ENCODE data around the gene RNF169. TPM values are rescaled to one million over a fixed set of nuclear protein-coding genes. Genes with fewer than 3 reads are reported as not detected.

The RNF169 gene
- total and polyA plus RNA-seq, 2 of the 4 experiments (the other 2 are of a cell fraction) = 3.6 to 23.3 TPM

DNA sequence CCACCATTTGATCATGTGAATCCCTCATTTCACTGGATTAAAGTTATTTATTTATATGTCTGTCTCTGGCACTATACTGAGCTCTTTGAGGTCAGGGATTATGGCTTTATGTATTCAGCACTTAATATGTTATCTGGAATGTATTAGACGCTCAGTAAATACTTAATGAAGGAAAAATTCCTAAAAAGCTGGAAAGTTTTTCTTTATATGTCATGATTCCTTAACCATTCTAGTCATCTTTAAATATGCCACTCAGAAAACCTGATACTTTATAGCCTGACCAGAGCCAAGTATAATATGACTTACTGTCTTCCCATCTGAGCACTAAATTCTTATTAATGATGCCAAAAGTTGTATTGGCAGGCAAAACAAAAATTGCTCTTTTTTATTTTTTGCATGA lies 27.1 kb downstream of the RNF169 start:
- dilution Hi-C loops (cut with HindIII; ENCODE audit: low sequenced_read_pairs, unreplicated experiment) = no loop called here
- CTCF ChIA-PET = interaction anchor here (0.6 to 0.7 kb wide), 3 partner anchors 36 to 1942 kb away, joined by 4 to 5 read pairs (median 4); no protein-coding TSS in a partner anchor
- H3K56ac ChIP-seq (ENCODE audit: extremely low read depth, insufficient read depth, low read length) = no peak overlapping the region
- H3K9me3 ChIP-seq (ENCODE audit: control insufficient read depth, insufficient read depth, low read length) = no peaks in the 10 kb centered on the region
- H4K91ac ChIP-seq (ENCODE audit: insufficient read depth, low read depth, low read length) = no peak overlapping the region
- DNase-seq = no peak
- no peak overlapping the region for H2BK120ac ChIP-seq (ENCODE audit: low read depth, low read length)
- no peak overlapping the region for H4K5ac ChIP-seq (ENCODE audit: low read depth, low read length)
- in situ Hi-C loops (cut with MboI; ENCODE audit: low sequenced_read_pairs) = no loop called here
- H2BK15ac ChIP-seq (ENCODE audit: low read depth, low read length) = no peak overlapping the region
- no peak overlapping the region for H3K23ac ChIP-seq (ENCODE audit: low read depth, low read length)
- H3K4ac ChIP-seq (ENCODE audit: low read depth, low read length) = no peak overlapping the region
- POLR2A ChIA-PET (ENCODE audit: unreplicated experiment) = no interaction called here
- peaks cover 16% of the 10 kb centered on the region for H3K9me1 ChIP-seq (ENCODE audit: insufficient read depth, low read length)
- H3K18ac ChIP-seq (ENCODE audit: low read depth, low read length) = no peak overlapping the region
- no peak overlapping the region for H2BK5ac ChIP-seq (ENCODE audit: low read depth, low read length, poor library complexity, severe bottlenecking)
- no TSS peak for BruUV-seq (replicated peaks)
- H3K79me1 ChIP-seq (ENCODE audit: low read depth in 1 of 2, low read length in 2 of 2) = peaks cover 49 to 79% of the 10 kb centered on the region in 2 experiments
- no peak for ATAC-seq (ENCODE audit: low read depth)
- H3K27ac ChIP-seq (ENCODE audit: insufficient read depth, low read length) = no peak overlapping the region
- no peak overlapping the region for H4K8ac ChIP-seq (ENCODE audit: low read depth in 2 of 2, low read length in 2 of 2)
- H2AK9ac ChIP-seq (replicated peaks; ENCODE audit: low read depth, low read length, poor library complexity) = no peak overlapping the region
- peaks cover 77% of the 10 kb centered on the region for H4K20me1 ChIP-seq (ENCODE audit: insufficient read depth, low read length)
- no peak overlapping the region for H3K14ac ChIP-seq (replicated peaks; ENCODE audit: low read depth, low read length)
- no peak overlapping the region for H2AFZ ChIP-seq (replicated peaks; ENCODE audit: low read length, poor library complexity)
- H2AK5ac ChIP-seq (ENCODE audit: low read depth, low read length) = no peak overlapping the region
- no peaks in the 10 kb centered on the region for H3K27me3 ChIP-seq (ENCODE audit: control insufficient read depth, insufficient read depth, low read length)
- no peaks in the 10 kb centered on the region for H3K36me3 ChIP-seq (ENCODE audit: control insufficient read depth, insufficient read depth, low read length)
- no peak overlapping the region for H3K4me3 ChIP-seq (ENCODE audit: insufficient read depth, low read depth, low read length)
- no peak overlapping the region for H3K9ac ChIP-seq (ENCODE audit: low read depth, low read length)
- no peak overlapping the region for H3K4me2 ChIP-seq (ENCODE audit: low read depth, low read length)
- no CpG with 5 or more reads among the region's 1 CpG for WGBS, 2 experiments (ENCODE audit: extremely low coverage in 2 of 2, insufficient read length in 1 of 2)
- H2BK20ac ChIP-seq (ENCODE audit: low read depth, low read length) = no peak overlapping the region
- H3K4me1 ChIP-seq (ENCODE audit: control insufficient read depth, insufficient read depth, low read length) = peaks cover 16% of the 10 kb centered on the region
- intact Hi-C loops (cut with micrococcal nuclease) = loop anchor here (2.0 kb wide), 1 partner anchor 27 kb away; the partner anchor contains the start of gene RNF169
- TF ChIP-seq BHLHE40 (IDR thresholded peaks at IDR 0.05; ENCODE audit: low read depth, low read length) = no peak
- no peak for TF ChIP-seq FOS (IDR thresholded peaks at IDR 0.05; ENCODE audit: low read depth, low read length)
- no peak for TF ChIP-seq CEBPB (IDR thresholded peaks at IDR 0.05; ENCODE audit: low read depth, low read length)
- TF ChIP-seq POLR2A (IDR thresholded peaks at IDR 0.05; ENCODE audit: low read depth, low read length) = no peak
- TF ChIP-seq, protein P1, sequence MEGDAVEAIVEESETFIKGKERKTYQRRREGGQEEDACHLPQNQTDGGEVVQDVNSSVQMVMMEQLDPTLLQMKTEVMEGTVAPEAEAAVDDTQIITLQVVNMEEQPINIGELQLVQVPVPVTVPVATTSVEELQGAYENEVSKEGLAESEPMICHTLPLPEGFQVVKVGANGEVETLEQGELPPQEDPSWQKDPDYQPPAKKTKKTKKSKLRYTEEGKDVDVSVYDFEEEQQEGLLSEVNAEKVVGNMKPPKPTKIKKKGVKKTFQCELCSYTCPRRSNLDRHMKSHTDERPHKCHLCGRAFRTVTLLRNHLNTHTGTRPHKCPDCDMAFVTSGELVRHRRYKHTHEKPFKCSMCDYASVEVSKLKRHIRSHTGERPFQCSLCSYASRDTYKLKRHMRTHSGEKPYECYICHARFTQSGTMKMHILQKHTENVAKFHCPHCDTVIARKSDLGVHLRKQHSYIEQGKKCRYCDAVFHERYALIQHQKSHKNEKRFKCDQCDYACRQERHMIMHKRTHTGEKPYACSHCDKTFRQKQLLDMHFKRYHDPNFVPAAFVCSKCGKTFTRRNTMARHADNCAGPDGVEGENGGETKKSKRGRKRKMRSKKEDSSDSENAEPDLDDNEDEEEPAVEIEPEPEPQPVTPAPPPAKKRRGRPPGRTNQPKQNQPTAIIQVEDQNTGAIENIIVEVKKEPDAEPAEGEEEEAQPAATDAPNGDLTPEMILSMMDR (conservative IDR thresholded peaks at IDR 0.05; ENCODE audit: low read depth, low read length) = no peak
- TF ChIP-seq CHD1 (IDR thresholded peaks at IDR 0.05; ENCODE audit: low read depth, low read length) = no peak
- TF ChIP-seq RCOR1 (IDR thresholded peaks at IDR 0.05; ENCODE audit: insufficient replicate concordance, low read length) = no peak
- TF ChIP-seq RFX5 (IDR thresholded peaks at IDR 0.05; ENCODE audit: low read depth, low read length) = no peak
